GM19035 (cell line): Measurements from ENCODE around the gene CTRB1.
A peak's percentile ranks its signal among the peaks of the same experiment; 100 is the strongest.

Source experiments
- ATAC-seq: cut with Tn5 transposase; IDR thresholded peaks from one replicate; pipeline ENCODE4 v1.9.1; 2021; ENCODE audit not compliant: unreplicated experiment

Gene CTRB1

DNA sequence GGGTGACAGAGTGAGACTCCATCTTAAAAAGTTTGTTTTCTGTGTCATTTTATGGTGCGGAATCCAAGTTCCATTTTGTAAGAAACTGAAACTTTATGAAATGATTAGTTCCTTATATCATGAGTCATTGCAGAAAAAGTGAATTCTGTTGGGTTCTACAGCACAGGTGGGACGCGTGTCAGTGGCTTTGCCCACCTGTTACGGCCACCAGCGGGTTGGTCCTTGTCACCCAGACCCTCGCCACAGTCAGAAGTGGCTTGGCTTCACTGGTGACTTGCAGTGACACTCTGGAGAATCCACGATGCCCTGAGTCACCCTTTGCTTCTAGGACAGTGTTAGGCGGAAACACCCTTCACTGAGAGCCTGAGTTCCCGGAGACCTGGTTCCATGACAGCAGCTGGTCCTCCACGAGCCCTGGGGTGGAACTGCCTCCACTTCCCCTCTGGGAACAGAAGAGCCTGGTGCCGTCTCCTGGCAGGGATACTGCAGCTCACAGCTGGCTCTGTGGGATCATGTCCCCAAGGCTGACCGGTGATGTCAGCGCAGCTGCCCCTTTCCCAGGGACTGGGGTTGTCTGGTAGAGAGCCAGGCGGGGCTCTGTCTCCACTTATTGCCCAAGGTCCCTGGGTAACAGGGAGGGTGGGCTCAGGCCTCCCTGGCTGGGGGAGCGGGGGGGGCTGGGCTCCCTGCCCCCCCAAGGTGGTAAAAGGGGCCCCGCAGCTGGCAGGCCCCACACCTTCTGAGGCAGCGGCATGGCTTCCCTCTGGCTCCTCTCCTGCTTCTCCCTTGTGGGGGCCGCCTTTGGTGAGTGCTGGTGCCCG is at the start of gene CTRB1:
Gene CTRB1, plus strand, starts transcription at position 733 of the 821 bp plus-strand sequence. Its CDS starts 20 bp downstream, at position 753.
- peak; percentile 54 for ATAC-seq

DNA sequence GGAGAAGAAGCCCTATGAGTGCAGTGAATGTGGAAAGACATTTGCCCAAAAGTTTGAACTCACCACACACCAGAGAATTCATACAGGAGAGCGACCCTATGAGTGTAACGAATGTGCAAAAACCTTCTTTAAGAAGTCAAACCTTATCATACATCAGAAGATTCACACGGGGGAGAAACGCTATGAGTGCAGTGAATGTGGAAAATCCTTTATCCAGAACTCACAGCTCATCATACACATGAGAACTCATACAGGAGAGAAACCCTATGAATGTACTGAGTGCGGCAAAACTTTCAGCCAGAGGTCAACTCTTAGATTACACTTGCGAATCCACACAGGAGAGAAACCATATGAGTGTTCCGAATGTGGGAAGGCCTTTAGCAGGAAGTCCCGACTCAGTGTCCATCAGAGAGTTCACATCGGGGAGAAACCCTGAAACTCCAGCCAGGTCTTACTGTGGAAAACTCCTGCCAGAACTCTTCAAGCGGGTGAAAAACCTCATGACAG is 48.8 kb upstream of the CTRB1 start:
- no peak for ATAC-seq

DNA sequence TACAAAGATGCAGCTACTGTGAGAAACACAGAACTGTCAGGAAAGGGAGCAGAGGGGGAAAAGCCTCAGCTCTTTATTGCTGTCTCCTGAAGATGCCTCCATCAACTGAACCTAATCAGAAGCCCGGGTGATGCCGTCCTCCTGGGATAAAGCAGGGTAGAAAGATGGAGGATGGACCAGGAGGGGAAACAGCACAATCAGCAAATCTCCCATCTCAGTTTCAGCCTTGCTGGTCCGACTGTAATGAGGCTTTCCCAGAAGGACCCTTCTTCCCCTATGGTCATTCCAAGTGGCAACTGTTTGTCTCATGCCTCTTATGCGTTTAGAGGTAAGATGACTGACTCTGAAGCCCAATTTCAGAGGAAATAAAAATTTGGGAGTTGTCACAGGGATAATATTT is 46.2 kb upstream of the CTRB1 start:
- ATAC-seq = no peak

DNA sequence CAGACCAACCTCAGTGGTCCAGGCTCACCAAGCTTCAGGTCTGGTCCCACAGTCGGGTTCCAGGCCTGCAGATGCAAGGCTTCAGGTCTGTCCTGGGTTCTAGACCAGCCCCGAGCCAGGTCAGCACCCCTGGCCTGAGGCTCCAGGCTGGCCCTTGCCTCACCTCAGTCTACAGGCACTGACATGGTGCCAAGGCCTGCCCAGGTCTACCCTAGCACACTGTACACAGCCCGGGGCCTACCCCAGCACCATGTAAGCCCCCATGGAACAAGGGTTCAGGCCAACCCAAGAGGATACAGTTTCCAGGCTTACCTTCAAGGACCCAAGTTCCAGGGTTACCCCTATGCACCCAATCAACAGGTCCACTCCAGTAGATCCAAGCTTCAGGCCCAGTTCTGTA is 43.7 kb upstream of the CTRB1 start:
- ATAC-seq = no peak

DNA sequence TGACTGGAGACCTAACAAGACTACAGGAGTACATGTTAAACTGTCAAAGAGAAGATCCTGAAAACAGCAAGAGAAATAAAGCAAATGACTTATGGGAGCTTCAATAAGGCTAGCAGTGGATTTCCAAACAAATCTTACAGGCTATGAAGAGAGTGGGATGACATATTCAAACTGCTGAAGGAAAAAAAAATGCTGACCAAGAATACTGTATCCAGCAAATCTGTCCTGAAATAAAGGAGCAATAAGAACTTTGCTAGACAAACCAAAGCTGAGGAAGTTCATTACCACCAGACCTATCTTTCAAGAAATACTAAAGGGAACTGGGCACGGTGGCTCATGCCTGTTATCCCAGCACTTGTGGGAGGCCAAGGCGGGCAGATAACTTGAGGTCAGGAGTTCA is 41.9 kb upstream of the CTRB1 start:
- no peak for ATAC-seq

DNA sequence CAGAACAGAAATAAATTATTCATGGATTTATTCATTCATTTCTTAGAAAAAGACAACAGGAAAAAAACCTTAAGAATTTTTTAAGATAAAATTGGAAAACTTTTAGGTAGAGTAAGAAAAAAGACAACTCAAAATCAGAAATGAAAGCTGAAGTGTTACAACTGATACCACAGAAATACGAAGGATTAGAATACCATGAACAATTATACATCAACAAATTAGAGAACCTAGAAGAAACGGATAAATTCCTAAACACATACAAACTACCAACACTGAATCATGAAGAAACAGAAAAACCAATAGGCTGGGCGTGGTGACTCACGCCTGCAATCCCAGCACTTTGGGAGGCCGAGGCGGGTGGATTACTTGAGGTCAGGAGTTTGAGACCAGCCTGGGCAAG is 39.6 kb upstream of the CTRB1 start:
- ATAC-seq = no peak

DNA sequence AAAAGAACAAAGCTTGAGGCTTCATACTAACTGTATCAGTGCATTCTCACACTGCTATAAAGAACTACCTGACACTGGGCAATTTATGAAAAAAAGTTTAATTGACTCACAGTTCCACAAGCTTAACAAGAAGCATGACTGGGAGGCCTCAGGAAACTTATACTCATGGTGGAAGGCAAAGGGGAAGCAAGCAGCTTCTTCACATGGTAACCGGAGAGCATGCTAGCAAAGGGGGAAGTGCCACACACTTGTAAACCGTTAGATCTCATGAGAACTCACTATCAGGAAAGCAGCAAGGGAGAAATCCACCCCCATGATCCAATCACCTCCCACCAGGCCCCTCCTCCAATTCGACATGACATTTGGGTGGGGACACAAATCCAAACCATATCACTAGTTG is 37.2 kb upstream of the CTRB1 start:
- ATAC-seq = no peak

DNA sequence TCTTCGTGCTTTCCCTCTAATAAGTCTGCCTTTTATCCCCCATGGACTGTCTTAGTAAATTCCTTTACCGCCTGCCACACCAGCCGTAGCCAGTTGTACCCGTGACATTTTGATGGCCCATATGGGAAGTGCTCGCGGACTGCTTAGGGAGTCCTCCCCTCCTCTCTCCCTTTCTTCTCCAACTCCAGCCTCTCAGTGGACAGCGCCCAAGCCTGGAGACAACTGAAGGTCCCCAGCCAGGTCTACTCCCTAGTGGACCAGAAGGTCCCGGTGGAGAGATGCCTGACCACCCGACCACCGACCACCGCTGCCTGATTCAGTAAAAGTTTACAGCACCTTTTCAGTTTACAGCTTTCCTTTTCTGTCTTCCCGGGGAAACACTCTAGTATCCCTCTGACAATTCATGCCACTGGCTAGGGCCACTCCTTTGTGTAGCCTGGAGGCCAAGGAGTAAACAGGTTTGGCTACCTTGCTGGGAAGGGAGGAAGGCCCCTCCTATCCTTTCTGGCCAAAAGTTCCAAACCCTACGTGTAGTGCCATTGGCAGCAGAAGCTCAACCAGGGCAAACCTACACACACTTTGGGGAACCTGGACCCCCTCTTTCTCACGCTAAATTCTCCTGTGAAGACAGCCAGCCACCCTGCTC is 29.8 kb upstream of the CTRB1 start:
- no peak for ATAC-seq

DNA sequence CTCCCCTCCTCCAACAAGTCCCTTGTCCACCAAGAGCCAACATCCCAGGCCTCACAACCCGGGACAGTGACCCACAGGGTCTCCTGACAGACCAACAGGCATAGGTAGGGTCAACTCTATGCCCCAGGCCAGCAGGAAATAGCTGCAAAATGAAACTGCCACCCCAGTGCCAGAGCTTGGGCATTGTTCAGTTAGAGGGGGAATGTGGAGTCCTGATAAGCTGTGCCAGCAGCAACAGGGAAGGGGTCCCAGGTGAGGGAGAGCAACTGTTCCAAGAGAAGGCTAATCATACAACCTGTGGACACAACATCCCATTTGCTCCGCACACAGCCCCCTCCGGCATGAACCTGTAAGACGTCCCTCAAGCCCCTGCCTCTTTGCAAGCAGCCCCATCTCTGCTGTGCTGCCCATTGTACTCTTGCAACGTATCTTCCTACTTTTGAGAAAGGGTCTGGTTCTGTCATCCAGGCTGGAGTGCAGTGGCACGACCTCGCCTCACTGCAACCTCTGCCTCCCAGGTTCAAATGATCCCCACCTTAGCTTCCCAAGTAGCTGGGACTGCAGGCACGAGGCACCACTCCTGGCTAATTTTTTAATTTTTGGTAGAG is 29.0 kb upstream of the CTRB1 start:
- no peak for ATAC-seq

DNA sequence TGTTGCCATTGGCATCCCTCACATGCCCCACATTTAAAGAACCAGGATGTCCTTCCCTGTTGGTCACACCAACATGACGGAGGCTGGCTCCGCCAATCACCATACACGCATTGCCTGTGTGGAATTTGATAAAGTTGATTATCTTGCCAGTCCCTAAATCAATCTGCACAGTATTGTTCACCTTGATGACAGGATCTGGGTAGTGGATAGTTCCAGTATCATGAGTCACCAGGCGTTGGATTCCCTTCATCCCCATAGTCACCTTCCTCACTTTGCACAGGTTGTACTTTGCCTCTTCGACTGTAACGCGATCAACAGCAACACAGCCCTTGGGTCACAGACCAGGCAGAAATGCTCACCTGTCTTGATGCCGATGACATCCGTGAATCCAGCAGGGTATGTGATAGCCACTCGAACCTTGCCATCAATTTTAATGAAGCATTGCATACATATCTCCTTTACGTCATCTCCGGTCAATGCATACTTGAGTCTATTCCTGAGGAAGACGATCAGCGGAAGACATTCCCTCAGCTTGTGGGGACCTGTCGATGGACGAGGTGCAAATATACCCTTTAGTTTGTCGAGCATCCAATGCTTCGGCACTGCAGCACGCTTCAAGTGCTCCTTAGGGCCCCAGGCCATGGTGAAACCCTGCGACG is 26.1 kb upstream of the CTRB1 start:
- no peak for ATAC-seq

DNA sequence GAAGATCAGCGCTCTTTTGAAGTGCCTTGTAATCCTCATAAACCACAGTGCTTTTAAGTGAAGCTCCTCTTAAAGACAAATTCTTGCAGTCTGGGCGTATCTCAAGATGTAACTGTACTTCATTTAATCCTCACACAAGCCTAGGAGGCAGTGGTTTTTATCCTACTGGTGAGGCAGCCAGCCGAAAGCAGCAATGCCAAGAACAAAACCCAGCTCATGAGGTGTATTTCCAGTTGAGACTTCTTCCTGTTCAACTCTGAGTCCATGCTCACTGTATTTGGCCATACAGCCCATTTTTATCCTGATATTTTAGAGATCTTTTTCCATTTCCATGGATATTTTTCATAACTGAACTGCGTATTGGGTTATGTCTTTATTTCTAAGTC is 25.5 kb upstream of the CTRB1 start:
- ATAC-seq = no peak

DNA sequence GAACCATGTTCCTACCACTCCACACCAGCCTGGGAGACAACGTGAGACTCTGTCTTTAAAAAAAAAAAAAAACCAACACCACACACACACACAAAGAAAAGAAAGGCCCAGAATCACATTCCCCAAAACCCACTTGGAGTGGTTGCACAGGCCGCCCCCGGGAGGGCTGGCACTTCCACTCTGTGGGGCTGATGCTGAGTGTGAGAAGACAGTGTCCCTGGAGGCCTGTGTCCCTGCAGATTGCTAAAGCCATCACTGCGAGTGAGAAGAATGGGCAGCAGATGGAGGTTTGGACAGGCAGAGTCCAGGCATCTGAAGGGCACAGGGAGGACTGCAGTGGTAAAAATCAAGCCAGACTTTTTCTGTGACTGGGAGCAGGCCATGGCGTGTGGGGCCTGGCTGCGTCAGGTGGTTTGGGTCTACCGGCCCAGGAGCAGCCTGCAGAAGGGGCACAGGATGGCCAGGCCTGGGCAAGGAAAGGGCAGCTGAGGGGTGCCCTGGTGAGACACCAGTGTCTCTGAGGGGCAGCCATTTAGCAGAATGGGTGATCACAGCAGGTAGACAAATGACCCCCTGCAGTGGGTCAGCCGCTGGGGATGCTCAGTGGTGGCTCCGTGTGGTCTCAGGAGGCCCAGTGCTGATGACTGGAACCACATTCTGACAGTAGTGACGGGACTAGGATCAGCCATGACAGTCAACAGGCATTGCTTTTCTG is 24.9 kb upstream of the CTRB1 start:
- ATAC-seq = no peak

DNA sequence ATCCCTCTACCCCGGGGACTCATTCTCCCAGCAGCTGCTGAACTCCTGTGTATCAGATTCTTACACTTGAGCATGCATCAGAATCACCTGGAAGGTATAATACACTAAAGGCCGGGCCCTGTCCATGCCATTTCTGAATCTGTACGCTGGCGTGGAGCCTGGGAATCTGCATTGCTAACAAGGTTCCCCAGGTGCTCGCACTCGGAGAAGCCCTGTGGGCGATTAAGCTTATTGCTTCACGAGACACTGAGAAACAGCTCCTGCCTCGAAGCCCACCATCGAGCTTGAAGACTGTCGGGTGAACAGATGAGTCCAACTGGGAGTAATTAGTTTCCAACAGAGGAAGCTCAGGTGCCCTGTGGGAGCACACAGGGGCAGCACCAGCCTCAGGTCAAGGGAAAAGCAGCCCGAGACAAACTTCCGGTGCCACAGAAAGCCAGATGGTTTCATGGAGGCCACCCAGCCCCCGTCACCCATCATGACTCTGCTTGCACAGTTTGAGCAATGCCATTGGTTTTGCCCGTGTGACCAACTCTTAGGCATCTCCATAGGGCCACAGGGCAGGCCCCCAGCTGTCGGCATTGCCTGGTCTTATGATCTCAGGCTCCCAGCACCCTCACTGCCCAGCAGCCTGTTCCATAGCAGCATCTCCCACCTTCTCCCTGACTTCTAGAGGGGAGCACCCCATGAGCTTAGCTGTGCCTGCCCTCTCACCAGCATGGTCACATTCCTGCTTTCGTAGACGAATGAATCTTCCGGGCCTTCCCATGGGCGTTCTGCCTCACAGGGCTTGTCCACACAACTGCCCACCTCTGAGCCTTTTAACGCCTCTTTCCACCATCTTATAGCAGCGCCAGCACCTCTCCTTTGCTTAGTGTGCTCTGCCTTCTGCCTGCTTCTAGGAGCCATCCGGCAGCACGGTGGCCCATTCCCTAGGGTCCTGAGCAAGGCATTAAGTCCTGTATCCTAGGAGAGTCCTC is 22.7 kb upstream of the CTRB1 start:
- ATAC-seq = no peak

DNA sequence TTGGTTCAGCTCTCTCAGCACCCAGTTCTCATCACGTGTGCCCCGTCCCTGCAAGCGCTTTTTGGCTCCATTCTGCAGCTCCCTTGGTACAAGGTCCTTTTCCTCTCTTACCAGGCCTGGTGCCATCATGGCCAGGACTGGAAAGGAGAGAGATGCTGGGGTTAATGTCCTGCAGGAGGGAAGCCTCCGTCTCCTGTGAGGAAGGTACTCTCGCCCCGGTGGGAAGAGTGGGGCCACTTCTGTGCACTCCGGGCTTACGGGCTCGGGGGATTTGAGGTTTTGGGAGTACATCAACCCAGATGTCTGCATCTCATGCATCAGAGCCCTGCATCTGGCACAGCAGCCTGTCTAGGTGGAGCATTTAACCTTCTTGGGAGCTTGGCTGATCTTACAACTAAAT is 22.0 kb upstream of the CTRB1 start:
- no peak for ATAC-seq

DNA sequence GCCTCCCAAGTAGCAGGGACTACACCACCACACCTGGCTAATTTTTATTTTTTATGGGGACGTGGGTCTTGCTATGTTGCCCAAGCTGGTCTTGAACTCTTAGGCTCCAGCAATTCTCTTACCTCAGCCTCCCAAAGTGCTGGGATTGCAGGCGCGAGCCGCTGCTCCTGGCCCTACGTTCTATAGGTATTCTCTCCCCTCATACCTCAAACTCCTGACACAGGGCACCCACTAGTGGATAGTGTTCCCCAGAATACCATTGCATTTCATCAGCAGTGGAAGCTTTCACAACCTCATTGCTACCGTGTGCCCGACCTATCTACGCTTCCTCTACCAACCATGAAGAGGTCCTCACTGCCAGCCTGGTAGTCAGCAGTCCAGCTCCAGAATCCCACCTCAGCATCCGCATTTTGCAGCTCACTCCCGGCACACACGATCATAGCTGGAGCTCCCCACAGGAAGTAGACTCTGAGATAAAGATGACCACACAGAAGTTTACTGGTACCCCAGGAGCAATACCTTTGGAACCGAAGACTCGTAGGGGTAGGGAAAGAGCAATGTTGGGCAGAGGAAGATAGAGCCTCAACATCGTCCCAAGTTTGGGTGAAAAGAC is 21.2 kb upstream of the CTRB1 start:
- no peak for ATAC-seq

DNA sequence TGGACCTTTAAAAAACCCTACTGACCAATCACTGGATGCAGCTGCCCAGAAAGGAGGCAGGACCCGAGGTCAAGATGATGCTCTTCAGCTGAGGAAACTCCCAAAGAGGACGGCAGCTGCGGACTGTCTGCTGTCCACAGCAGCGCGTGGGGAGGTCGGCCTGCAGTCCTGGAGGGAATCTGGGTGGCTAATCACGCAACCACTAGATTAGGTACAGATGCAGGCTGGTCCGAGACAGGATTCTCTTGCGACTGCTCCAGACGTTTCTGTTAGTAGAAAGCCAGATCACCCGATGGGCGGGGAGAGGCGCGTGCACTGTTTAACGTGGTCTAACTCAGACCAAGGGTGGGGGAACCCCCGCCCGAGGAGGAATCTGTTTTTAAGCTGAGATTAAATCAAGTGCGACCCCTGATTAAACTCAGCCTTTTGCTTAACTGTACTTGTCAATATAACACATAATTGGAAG is 20.6 kb upstream of the CTRB1 start:
- no peak for ATAC-seq

DNA sequence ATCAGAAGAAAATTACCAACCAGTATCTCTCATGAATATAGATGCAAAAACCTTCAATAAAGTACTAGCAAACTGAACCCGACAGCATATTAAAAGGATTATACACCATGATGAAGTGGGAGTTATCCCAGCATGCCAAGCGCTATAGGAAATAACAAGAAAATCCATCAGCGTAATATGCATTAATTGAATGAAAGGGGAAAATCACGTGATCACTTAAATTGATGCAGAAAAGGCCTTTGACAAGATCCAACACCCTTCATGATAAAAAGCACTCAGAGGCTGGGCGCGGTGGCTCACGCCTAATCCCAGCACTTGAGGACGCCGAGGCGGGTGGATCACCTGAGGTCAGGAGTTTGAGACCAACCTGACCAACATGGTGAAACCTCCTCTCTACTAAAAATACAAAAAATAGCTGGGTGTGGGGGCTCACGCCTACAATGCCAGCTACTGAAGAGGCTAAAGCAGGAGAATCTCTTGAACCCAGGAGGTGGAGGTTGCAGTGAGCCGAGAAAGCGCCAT is 16.7 kb upstream of the CTRB1 start:
- ATAC-seq = no peak

DNA sequence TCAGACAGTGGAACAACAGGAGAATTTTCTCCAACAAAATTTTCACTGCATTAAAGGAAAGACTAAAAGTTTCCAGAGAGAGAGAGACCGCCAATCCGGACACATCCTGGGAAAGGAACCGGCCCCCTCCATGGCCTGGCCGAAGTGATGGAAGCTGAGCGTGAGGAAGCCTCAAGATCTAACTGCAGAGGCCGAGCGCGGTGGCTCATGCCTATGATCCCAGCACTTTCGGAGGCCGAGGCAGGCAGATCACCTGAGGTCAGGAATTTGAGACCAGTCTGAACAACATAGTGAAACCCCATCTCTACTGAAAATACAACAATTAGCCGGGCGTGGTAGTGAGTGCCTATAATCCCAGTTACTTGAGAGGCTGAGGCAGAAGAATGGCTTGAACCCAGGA is 15.7 kb upstream of the CTRB1 start:
- no peak for ATAC-seq
